ENCODE data around the gene UGT1A7.
"Not testable (repeated sequence)": the region's sequence is repeated elsewhere in the genome, so short reads cannot be mapped to it uniquely, and the experiment has no call there.

The UGT1A7 gene

GRCh38 chr2:233681521-233682099 lies at the start of gene UGT1A7:
UGT1A7 (plus strand) TSS chr2:233681901; CDS start chr2:233681938, 37 bp downstream.
- DNase-seq: no peak

- not testable (repeated sequence) for DNase-seq
Observed at GRCh38 chr2:233636306-233636705, 45.4 kb upstream of the UGT1A7 start, which contains the start of gene UGT1A10. UGT1A10 (plus strand) TSS chr2:233636448; CDS start chr2:233636523, 75 bp downstream.

GRCh38 chr2:233638836-233639235 lies 42.9 kb upstream of the UGT1A7 start:
- DNase-seq: no peak

GRCh38 chr2:233639860-233640259 lies 41.8 kb upstream of the UGT1A7 start:
- no peak for DNase-seq

- no peak for DNase-seq
Observed at GRCh38 chr2:233643128-233643527, 38.6 kb upstream of the UGT1A7 start.

GRCh38 chr2:233646033-233646432 lies 35.7 kb upstream of the UGT1A7 start:
- DNase-seq: not testable (repeated sequence)

- no peak for DNase-seq
Observed at GRCh38 chr2:233650981-233651380, 30.7 kb upstream of the UGT1A7 start.

- no peak for DNase-seq
Observed at GRCh38 chr2:233651430-233651829, 30.3 kb upstream of the UGT1A7 start.

GRCh38 chr2:233654501-233654900 lies 27.2 kb upstream of the UGT1A7 start:
- DNase-seq: no peak

GRCh38 chr2:233655043-233655442 lies 26.7 kb upstream of the UGT1A7 start:
- no peak for DNase-seq

GRCh38 chr2:233655943-233656342 lies 25.8 kb upstream of the UGT1A7 start:
- DNase-seq: not testable (repeated sequence)

- DNase-seq: no peak
Observed at GRCh38 chr2:233656443-233656842, 25.3 kb upstream of the UGT1A7 start.

GRCh38 chr2:233658610-233659009 lies 23.1 kb upstream of the UGT1A7 start:
- DNase-seq: no peak

- no peak for DNase-seq
Observed at GRCh38 chr2:233663911-233664310, 17.8 kb upstream of the UGT1A7 start.

- peak; percentile 89 for DNase-seq
Observed at GRCh38 chr2:233668605-233669260, 13.0 kb upstream of the UGT1A7 start.

- DNase-seq: no peak
Observed at GRCh38 chr2:233671290-233672161, 10.2 kb upstream of the UGT1A7 start, which contains the start of gene UGT1A9. UGT1A9 (plus strand) TSS chr2:233671898; CDS start chr2:233671935, 37 bp downstream.

- DNase-seq: no peak
Observed at GRCh38 chr2:233672886-233673285, 8.8 kb upstream of the UGT1A7 start.

- peak; percentile 50 for DNase-seq
Observed at GRCh38 chr2:233673896-233674295, 7.8 kb upstream of the UGT1A7 start.

- no peak for DNase-seq
Observed at GRCh38 chr2:233674314-233674713, 7.4 kb upstream of the UGT1A7 start.

GRCh38 chr2:233674995-233675394 lies 6.7 kb upstream of the UGT1A7 start:
- DNase-seq: no peak

GRCh38 chr2:233676046-233676445 lies 5.7 kb upstream of the UGT1A7 start:
- peak; percentile 73 for DNase-seq

- no peak for DNase-seq
Observed at GRCh38 chr2:233679196-233679595, 2.5 kb upstream of the UGT1A7 start.

- no peak for DNase-seq
Observed at GRCh38 chr2:233680361-233681045, 1.2 kb upstream of the UGT1A7 start.

Measured in kidney glomerular epithelial cell (primary cell).